ENCODE results near the gene ACAT2. TPM values are rescaled to one million over a fixed set of nuclear protein-coding genes. Genes with fewer than 3 reads are reported as not detected.

Gene ACAT2
- total and polyA plus RNA-seq, 2 donors (not counting 1 experiment from before 2014, with no cell fraction given) = 6.5 to 31.1 TPM

- ChIA-PET POLR2A (interaction anchor here (0.6 to 3.5 kb wide), 5 partner anchors 27 to 718 kb away, joined by 3 to 28 read pairs (median 4); partner anchors contain the start of genes ACAT2 and WTAP), CTCF (interaction anchor here (0.7 kb wide), 1 partner anchor 88 kb away, joined by 3 read pairs; no protein-coding TSS in a partner anchor)
- Histone ChIP-seq H3K27ac (ENCODE audit: low read length in 2 of 2) (peak overlapping the region; percentile 70 to 96), H3K9ac (ENCODE audit: low read length) (peak overlapping the region; percentile 79), H2AFZ (ENCODE audit: insufficient read depth, low read depth, low read length, poor library complexity, severe bottlenecking) (peak overlapping the region; percentile 80), H3K79me2 (ENCODE audit: control insufficient read depth, insufficient read depth, low read length) (peaks cover 78% of the 10 kb centered on the region), H3K9me3 (ENCODE audit: control extremely low read depth in 1 of 3, control insufficient read depth in 2 of 3, insufficient read depth in 1 of 3, low read length in 2 of 3) (no peaks in the 10 kb centered on the region), H3K4me1 (ENCODE audit: control insufficient read depth in 2 of 2, insufficient read depth in 2 of 2, low read length in 2 of 2) (peaks cover 30 to 32% of the 10 kb centered on the region in 2 donors), H4K20me1 (ENCODE audit: control insufficient read depth, insufficient read depth, low read length, poor library complexity, severe bottlenecking) (peaks cover 63% of the 10 kb centered on the region), H3K4me3 (ENCODE audit: control extremely low read depth in 1 of 5, extremely low read depth in 1 of 5, insufficient read depth in 1 of 5, low read depth in 2 of 5, low read length in 4 of 5) (peak overlapping the region; percentile 70 to 98 (median 93)), H3K36me3 (replicated peaks in 1 of 2; ENCODE audit: control extremely low read depth in 1 of 2, control insufficient read depth in 1 of 2, extremely low read depth in 1 of 2, insufficient read depth in 2 of 2, low read length in 1 of 2) (peaks cover 2 to 58% of the 10 kb centered on the region in 2 experiments), H3K4me2 (replicated peaks; ENCODE audit: low read depth, low read length, poor library complexity, severe bottlenecking) (peak overlapping the region; percentile 81), H3K27me3 (replicated peaks in 1 of 4; ENCODE audit: control extremely low read depth in 1 of 4, control insufficient read depth in 3 of 4, insufficient read depth in 4 of 4, low read length in 3 of 4) (no peaks in the 10 kb centered on the region)
- under 1% methylated on average over 60 of the region's 60 CpGs for WGBS (ENCODE audit: insufficient coverage)
- ATAC-seq (ENCODE audit: low read depth) (no peak), DNase-seq (peak; percentile 49)
- intact Hi-C loops (cut with micrococcal nuclease) = loop anchor here (1.0 kb wide), 3 partner anchors 27 to 96 kb away; partner anchors contain the start of genes ACAT2, SOD2 and WTAP
- no peaks in the 10 kb centered on the region for H3K9me3 Mint-ChIP-seq (ENCODE audit: insufficient read depth)
- H3K27me3 Mint-ChIP-seq = no peaks in the 10 kb centered on the region
- peaks cover 47% of the 10 kb centered on the region for H3K4me1 Mint-ChIP-seq
- TF ChIP-seq CTCF (IDR thresholded peaks at IDR 0.05) = no peak
- TF ChIP-seq EZH2 (IDR thresholded peaks at IDR 0.05; ENCODE audit: borderline replicate concordance, insufficient read depth, low read depth, low read length, poor library complexity, severe bottlenecking) = no peak
- peak overlapping the region; percentile 95 for H3K27ac Mint-ChIP-seq
- H3K4me3 Mint-ChIP-seq = peak overlapping the region; percentile 100
Observed at GRCh38 chr6:159788753-159789376, 27.0 kb downstream of the ACAT2 start.
